CD4-positive, alpha-beta T cell treated with Interleukin-15 for 1 hour (primary cell): ENCODE data around the gene IL23R.
"Not testable (repeated sequence)": the region's sequence is repeated elsewhere in the genome, so short reads cannot be mapped to it uniquely, and the experiment has no call there.

Experiments
- DNase-seq: peaks from one replicate; pipeline ENCODE4 v3.0.0-alpha.2; 2020

IL23R gene

GRCh38 chr1:67166196-67166595 is at the start of gene IL23R:
IL23R (plus strand) TSS chr1:67166454; CDS start chr1:67168121, 1,667 bp downstream.
- peak; percentile 25 for DNase-seq

GRCh38 chr1:67118191-67118590 is 48.1 kb upstream of the IL23R start:
- no peak for DNase-seq

GRCh38 chr1:67118646-67119045 is 47.6 kb upstream of the IL23R start:
- no peak for DNase-seq

GRCh38 chr1:67120855-67121619 is 45.2 kb upstream of the IL23R start:
- DNase-seq: no peak

GRCh38 chr1:67124455-67124854 is 41.8 kb upstream of the IL23R start:
- no peak for DNase-seq

- no peak for DNase-seq
Observed at GRCh38 chr1:67126111-67126746, 40.0 kb upstream of the IL23R start.

GRCh38 chr1:67126974-67127373 is 39.3 kb upstream of the IL23R start:
- no peak for DNase-seq

GRCh38 chr1:67130673-67131072 is 35.6 kb upstream of the IL23R start:
- DNase-seq: no peak

- no peak for DNase-seq
Observed at GRCh38 chr1:67133177-67133576, 33.1 kb upstream of the IL23R start.

GRCh38 chr1:67134695-67135094 is 31.6 kb upstream of the IL23R start, which contains the start of gene C1orf141:
C1orf141 (minus strand) TSS chr1:67134970; CDS start chr1:67127240, 7,730 bp downstream.
- no peak for DNase-seq

- no peak for DNase-seq
Observed at GRCh38 chr1:67135354-67135753, 30.9 kb upstream of the IL23R start.

GRCh38 chr1:67137307-67137753 is 28.9 kb upstream of the IL23R start:
- no peak for DNase-seq

- no peak for DNase-seq
Observed at GRCh38 chr1:67138813-67139499, 27.3 kb upstream of the IL23R start.

- no peak for DNase-seq
Observed at GRCh38 chr1:67140460-67140859, 25.8 kb upstream of the IL23R start.

GRCh38 chr1:67141832-67142231 is 24.4 kb upstream of the IL23R start:
- DNase-seq: not testable (repeated sequence)

GRCh38 chr1:67142931-67143330 is 23.3 kb upstream of the IL23R start:
- DNase-seq: no peak

GRCh38 chr1:67143966-67144365 is 22.3 kb upstream of the IL23R start:
- DNase-seq: no peak

- DNase-seq: no peak
Observed at GRCh38 chr1:67144696-67145095, 21.6 kb upstream of the IL23R start.

GRCh38 chr1:67146101-67146500 is 20.2 kb upstream of the IL23R start:
- no peak for DNase-seq

- DNase-seq: no peak
Observed at GRCh38 chr1:67146539-67146938, 19.7 kb upstream of the IL23R start.

GRCh38 chr1:67147973-67148372 is 18.3 kb upstream of the IL23R start:
- not testable (repeated sequence) for DNase-seq

GRCh38 chr1:67148516-67149178 is 17.6 kb upstream of the IL23R start:
- DNase-seq: no peak

GRCh38 chr1:67149179-67149770 is 17.0 kb upstream of the IL23R start:
- DNase-seq: peak; percentile 67
